ENCODE data around the gene ABCA2. TPM values are rescaled to one million over a fixed set of nuclear protein-coding genes. Genes with fewer than 3 reads are reported as not detected.

ABCA2 gene
- total RNA-seq, 1 experiment from 2014 or later = 114 TPM

GRCh38 chr9:137014776-137015539, 13.1 kb downstream of the ABCA2 start:
- Histone ChIP-seq H2AFZ (ENCODE audit: low read depth, low read length, poor library complexity, severe bottlenecking) (no peak overlapping the region), H3K9me3 (ENCODE audit: control insufficient read depth in 1 of 2, insufficient read depth in 1 of 2, low read depth in 1 of 2, low read length in 2 of 2) (no peaks in the 10 kb centered on the region), H3K4me1 (ENCODE audit: control insufficient read depth in 1 of 2, insufficient read depth in 2 of 2, low read length in 2 of 2) (no peaks in the 10 kb centered on the region), H3K9ac (ENCODE audit: low read length) (no peak overlapping the region), H4K20me1 (ENCODE audit: insufficient read depth) (no peaks in the 10 kb centered on the region), H3K9me2 (ENCODE audit: insufficient read depth) (no peaks in the 10 kb centered on the region), H3K27me3 (ENCODE audit: insufficient read depth, low read length) (no peaks in the 10 kb centered on the region), H3K27ac (ENCODE audit: low read depth, low read length) (no peak overlapping the region), H3K36me3 (ENCODE audit: control insufficient read depth in 1 of 2, insufficient read depth in 2 of 2, low read length in 2 of 2) (peaks cover 19 to 34% of the 10 kb centered on the region in 2 experiments; a peak in 3 of 4 replicates), H3K4me3 (replicated peaks in 1 of 2; ENCODE audit: low read depth in 1 of 2, low read length in 2 of 2) (no peak overlapping the region), H3K4me2 (ENCODE audit: low read length) (no peak overlapping the region), H3K79me2 (ENCODE audit: insufficient read depth, low read length) (no peaks in the 10 kb centered on the region)
- RAD21 ChIA-PET (ENCODE audit: low non-redundant PET in 1 of 2, low total read pairs in 2 of 2, uncharacterized antibody in 2 of 2, unreplicated experiment in 2 of 2) = no interaction called here
- intact Hi-C loops (cut with micrococcal nuclease) = no loop called here
- no peak for TF ChIP-seq EZH2phosphoT487 (IDR thresholded peaks at IDR 0.05; ENCODE audit: borderline replicate concordance)
- TF ChIP-seq POLR2AphosphoS5 (IDR thresholded peaks at IDR 0.05; ENCODE audit: low read depth, low read length) = no peak
- no peak for TF ChIP-seq JUND (IDR thresholded peaks at IDR 0.05)
- TF ChIP-seq REST (IDR thresholded peaks at IDR 0.05; ENCODE audit: low read depth) = no peak
- TF ChIP-seq CBX3 (IDR thresholded peaks at IDR 0.05; ENCODE audit: low read depth) = no peak
- no peak for TF ChIP-seq CEBPB (IDR thresholded peaks at IDR 0.05; ENCODE audit: low read depth)
- no peak for TF ChIP-seq ZBTB33 (IDR thresholded peaks at IDR 0.05; ENCODE audit: extremely low read depth, insufficient replicate concordance, low read length)
- TF ChIP-seq EGR1 (IDR thresholded peaks at IDR 0.05; ENCODE audit: low read depth) = no peak
- no peak for TF ChIP-seq SP1 (IDR thresholded peaks at IDR 0.05; ENCODE audit: low read depth)
- TF ChIP-seq YY1 (IDR thresholded peaks at IDR 0.05; ENCODE audit: extremely low read depth, insufficient replicate concordance, low read depth, low read length) = no peak
- no peak for TF ChIP-seq POLR2A (IDR thresholded peaks at IDR 0.05; ENCODE audit: borderline replicate concordance, extremely low read depth, insufficient read depth, insufficient read length)
- no TSS peak for BruUV-seq (replicated peaks)
- no peak for ATAC-seq
- POLR2A ChIA-PET = no interaction called here
- DNase-seq (ENCODE audit: low read depth, low spot score) = no peak
- CTCF ChIA-PET = no interaction called here

Data from HCT116 (cell line).